GM18861 (cell line): ENCODE results near the gene PUS1.
"Not testable (repeated sequence)": the region's sequence is repeated elsewhere in the genome, so short reads cannot be mapped to it uniquely, and the experiment has no call there.

Source experiments
- ATAC-seq: cut with Tn5 transposase; IDR thresholded peaks from one replicate; pipeline ENCODE4 v1.9.1; 2021; ENCODE audit not compliant: unreplicated experiment

PUS1 gene

DNA sequence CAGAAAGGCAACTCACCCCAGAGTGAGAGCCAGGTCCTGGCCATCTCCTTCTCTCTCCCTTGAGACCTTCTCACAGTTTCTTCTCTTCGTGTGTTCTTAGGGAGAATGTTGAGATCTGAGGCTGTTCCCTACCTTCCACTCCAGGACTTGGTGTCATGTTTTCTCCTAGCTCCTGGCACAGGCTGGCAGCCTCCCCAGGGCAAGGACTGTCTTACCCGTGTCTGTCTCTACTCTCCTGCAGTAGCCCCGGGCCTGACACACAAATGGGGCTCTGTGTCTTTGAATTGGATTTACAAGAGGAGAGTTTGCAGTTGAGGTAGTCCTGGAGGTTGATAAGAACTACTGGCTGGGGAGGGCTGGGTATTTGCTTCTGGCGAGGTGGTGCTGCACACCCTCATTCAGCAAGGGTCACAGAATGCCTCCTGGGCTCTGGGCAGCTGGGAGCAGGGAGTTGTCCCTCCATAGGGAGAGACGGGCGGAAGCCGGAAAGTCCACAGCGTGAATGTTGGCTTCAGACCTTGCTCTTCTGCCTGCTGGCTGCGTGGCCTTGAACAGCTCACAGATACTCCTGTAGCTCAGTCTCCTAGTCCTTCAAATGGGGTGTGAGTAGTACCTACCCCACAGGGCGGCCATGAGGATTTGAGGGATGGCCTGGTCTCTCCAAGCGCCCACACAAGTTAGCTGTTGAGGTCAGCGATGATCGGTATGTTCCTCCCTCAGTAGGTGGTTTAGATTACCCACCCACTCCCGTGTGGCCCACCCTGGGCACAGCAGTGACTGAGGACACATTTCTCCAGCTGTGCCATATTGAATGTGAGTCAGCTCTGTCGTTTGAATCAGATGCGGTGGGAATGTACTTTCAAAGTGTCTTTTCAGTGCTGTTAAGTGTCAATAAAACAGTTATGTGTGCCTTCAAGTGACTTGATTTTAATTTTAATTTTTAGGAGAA lies 30.8 kb downstream of the PUS1 start:
- ATAC-seq: no peak

DNA sequence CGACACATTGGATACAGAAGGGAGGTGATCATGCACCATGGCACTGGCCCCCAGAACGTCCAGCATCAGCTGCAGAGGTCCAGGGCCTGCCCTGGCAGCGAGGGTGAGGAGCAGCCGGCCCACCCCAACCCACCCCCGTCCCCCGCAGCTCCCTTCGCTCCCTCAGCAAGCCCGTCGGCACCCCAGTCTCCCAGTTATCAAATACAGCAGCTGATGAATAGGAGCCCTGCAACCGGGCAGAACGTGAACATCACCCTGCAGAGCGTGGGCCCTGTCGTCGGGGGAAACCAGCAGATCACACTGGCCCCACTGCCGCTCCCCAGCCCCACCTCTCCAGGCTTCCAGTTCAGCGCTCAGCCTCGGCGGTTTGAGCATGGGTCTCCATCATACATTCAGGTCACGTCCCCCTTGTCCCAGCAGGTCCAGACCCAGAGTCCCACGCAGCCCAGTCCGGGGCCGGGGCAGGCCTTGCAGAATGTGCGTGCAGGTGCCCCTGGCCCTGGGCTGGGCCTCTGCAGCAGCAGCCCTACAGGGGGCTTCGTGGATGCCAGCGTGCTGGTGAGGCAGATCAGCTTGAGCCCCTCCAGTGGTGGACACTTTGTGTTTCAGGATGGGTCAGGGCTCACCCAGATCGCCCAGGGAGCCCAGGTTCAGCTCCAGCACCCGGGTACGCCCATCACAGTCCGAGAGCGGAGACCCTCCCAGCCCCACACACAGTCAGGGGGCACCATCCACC lies 31.7 kb downstream of the PUS1 start:
- ATAC-seq: not testable (repeated sequence)

DNA sequence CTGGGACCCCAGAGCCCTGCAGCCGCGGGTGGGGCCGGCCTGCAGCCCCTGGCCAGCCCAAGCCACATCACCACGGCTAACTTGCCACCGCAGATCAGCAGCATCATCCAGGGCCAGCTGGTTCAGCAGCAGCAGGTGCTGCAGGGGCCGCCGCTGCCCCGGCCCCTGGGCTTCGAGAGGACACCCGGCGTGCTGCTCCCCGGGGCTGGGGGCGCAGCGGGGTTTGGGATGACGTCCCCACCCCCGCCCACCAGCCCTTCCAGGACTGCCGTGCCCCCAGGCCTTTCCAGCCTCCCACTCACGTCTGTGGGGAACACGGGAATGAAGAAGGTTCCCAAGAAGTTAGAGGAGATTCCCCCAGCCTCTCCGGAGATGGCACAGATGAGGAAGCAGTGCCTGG lies 32.3 kb downstream of the PUS1 start:
- ATAC-seq: not testable (repeated sequence)

DNA sequence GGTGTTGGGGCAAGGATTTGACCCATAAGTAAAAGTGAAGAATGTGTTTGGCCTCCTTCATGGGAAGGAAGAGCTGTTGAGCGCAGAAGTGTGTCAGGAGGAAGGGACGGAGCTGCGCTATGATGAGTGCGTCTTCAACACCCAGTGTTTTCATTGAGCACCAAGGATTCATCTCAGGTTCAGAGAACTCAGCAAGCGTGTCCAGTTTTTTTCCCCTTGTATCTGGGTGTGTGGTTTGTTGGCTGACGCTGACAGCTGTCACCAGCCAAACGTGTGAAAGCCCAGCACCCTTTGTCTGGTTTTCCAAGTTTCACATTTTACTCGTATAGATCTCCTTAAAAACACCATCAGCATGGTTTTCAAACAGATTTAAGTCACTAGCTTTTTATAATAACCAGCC lies 33.0 kb downstream of the PUS1 start:
- ATAC-seq: no peak

DNA sequence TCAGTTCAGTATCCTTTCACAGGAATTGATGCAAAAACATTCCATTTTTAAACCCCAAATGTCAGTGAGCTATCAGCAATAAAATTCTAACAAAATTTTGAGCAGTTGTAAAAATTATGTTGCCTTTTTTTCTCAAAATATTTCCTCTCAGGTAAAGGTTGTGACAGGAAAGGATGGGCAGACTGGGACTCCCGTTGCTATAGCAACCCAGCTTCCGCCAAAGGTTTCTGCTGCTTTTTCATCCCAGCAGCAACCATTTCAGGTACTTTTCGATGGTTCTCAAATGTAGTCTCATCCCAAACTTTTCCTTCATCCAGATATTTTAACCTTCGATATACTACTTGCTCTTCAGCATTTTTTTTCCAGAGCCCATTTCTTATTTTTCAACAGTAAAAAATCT lies 34.3 kb downstream of the PUS1 start:
- ATAC-seq: no peak

DNA sequence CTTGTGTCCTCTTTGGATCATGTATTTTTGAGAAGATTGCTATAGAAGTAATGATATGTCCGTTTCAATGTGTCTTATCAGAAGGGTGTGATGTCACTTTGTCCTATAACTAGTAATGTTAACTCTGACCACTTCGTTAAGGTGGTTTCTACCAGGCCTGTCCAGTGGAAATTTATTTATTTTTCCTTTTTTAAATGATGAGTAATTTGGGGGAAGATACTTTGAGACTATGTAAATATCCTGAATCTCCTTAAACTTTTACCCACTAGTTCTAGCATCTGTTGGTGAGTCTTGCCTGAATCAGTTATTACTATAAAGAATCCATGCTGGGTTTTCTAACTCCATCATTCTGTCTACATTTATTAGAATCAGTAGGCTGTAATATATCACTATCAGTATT lies 36.0 kb downstream of the PUS1 start:
- no peak for ATAC-seq

DNA sequence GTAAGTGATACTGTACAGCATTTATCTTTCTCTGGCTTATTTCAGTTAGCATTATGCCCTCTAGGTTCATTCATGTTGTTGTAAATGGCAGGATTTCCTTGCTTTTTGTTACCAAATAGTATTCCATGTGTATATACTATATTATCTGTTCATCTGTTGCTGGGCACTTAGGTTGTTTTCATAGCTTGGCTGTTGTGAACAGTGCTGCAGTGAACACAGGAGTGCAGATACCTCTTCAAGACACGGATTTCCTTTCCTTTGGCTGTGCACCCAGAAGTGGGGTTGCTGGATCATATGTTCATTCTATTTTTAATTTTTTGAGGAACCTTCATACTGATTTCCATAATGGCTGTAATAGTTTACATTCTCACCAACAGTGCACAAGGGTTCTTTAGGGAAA lies 42.1 kb downstream of the PUS1 start:
- no peak for ATAC-seq

DNA sequence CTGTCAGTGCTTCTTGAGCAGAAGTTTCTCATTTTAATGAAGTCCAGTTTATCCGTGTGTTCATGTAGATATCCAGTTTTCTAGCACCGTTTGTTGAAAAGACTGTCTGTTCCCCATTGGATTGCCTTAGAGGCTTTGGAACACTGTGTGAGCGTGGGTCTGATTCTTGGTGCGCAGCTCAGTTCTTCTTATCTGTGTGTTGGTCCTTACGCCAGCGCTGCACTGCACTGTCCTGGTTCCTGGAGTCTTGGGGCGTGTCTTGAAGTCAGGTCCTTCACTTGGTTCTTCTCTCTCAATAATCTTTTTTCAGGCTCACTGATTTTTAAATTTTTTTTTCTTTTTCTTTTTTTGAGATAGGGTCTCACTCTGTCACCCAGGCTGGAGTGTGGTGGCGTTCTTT lies 46.2 kb downstream of the PUS1 start:
- no peak for ATAC-seq

DNA sequence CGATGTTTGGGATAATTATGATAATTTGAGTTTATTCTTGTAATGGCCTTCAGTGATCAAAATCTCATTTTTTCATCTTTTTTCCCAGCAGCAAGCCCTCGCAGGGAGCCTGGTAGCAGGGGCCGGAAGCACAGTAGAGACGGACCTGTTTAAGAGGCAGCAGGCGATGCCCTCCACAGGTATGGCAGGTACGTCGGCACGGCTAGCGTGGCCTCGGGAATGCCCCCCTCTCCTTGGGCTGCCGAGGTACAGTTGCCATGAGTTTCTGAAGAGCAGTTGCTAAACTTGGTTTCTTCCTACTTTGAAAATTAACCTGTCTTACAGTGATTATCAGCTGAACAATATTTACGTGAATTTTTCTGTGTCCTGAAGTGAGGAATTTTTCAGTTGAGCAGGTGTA lies 50.5 kb downstream of the PUS1 start:
- no peak for ATAC-seq

DNA sequence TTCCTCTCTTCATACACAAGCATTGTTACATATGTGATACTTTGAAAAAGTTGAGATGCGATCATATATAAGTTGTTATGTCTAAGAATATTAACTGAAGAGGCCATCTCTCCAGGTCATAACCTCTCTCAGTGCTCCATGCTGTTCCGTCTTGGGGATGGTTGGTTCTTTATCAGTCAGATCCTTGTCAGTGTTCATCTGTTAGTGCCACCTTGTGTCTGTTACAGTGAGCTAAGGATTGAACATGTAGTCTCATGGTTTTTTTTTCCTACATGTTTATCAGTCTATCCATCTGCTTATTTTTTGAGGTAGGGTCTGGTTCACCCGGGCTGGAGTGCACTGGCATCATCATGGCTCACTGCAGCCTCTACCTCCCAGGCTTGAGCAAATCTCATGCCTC lies 51.2 kb downstream of the PUS1 start:
- no peak for ATAC-seq

DNA sequence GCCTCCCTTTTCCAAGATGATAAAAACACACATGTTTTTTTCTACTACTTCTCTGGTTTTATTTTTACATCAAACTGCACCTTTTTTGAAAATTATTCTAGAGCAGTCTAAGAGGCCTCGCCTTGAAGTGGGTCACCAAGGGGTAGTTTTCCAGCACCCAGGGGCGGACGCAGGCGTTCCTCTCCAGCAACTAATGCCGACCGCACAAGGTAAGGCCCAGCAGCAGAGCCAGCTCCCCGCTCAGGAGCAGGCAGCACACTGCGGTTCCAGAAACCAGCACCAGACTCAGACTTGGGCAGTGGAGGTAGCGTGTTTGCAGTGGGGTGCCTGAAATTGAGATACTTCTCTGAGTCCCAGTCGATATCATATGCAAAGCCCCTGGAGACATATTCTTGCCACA lies 52.3 kb downstream of the PUS1 start:
- no peak for ATAC-seq

DNA sequence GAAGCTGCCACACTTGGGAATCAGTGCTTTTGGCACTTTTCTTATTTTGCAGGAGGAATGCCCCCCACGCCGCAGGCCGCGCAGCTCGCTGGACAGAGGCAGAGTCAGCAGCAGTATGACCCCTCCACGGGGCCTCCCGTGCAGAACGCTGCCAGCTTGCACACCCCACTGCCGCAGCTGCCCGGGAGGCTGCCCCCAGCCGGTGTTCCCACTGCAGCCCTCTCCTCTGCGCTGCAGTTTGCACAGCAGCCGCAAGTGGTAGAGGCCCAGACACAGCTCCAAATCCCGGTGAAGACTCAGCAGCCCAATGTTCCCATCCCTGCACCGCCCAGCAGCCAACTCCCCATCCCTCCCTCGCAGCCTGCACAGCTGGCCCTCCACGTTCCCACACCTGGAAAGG lies 53.0 kb downstream of the PUS1 start:
- no peak for ATAC-seq

DNA sequence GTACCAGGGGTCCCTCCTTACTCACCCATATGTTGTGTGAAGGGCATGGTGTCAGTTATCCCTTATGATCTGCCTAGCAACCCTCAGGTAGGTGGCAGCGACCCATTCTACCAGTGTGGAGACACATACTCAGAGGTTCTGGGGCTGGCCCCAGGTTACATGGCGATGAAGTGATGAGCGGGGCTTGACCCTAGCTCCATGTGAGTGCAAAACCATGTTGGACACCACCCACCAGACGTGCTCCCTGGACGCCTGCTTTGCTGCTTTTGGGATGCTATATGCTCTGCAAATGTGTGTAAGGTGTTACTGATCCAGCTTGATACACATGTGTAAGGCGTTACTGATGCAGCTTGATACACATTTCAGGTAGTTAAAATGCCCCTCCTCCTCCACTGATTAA lies 54.0 kb downstream of the PUS1 start:
- no peak for ATAC-seq

DNA sequence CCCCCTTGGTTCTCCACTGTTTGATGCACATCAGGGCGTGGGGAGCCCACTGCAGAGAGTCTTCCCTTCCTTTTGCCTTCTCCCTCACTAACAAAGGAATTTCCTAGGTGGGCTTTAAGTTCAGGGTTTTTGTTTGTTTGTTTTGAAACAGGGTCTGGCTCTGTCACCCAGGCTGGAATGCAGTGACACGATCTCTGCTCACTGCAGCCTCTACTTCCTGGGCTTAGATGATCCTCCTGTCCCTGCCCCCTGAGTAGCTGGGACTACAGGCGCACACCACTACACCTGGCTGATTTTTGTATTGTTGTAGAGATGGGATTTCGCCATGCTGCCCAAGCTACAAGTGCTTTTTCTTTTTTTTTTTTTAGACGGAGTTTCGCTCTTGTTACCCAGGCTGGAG lies 54.5 kb downstream of the PUS1 start:
- ATAC-seq: no peak

DNA sequence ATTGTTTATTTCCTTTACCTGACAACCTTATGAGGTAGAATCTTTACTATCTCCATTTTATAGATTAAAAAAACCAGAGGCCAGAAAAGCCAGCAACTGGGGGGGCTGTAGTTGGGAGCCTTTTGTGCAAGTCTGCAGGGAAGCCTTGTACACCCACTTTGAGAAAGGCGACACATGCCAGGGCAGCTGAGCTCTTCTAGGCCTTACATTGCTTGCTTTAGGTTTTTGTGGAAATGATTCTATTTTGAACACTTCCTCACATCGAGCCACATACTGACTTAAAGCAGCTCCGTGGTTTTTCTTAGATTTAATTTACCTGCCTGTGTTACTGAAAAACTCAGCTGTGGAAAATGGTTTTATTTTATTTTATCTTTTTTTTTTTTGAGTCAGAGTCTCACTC lies 55.3 kb downstream of the PUS1 start:
- no peak for ATAC-seq

DNA sequence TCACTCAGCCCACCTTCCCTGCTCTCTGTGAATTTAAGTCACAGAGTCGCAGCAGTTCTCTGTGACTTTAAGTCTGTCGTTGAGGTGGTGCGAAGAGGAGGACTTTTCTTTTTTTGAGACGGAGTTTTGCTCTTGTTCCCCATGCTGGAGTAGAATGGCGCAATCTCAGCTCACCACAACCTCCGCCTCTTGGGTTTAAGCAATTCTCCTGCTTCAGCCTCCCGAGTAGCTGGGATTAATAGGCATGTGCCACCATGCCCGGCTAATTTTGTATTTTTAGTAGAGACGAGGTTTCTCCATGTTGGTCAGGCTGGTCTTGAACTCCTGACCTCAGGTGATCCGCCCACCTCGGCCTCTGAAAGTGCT lies 56.4 kb downstream of the PUS1 start:
- not testable (repeated sequence) for ATAC-seq

DNA sequence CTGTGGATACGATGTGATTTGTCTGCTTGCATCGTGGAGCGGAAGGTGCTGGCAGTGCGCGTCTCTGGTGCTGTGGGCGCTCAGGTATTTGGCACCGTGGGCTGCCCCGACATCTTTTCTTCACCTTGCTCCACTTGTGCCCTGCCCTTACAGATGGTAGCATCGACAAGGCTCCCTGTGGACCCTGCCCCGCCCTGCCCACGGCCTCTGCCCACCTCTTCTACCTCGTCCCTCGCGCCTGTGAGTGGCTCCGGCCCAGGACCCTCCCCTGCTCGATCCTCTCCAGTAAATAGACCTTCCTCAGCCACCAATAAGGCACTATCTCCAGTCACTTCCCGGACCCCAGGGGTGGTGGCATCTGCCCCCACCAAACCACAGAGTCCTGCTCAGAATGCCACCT lies 57.3 kb downstream of the PUS1 start:
- ATAC-seq: no peak

DNA sequence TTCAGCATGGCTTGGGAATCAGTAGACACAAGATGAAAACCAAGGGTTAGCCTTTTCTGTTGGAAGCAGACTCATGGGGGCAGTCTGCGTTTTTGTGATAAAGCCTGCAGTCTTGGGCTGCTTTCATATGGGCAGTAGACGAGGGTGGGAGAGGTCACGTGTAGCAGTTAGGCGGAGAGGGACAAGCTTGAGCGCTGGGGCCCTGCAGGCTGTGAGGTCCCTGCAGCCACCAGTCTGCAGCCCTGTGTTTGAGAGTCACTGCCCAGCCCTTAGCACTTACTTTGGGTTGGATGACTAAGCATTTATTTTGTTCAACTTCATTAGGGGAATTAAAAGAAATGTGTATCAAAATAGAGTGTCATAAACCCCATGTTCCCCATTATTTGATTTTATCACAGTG lies 57.8 kb downstream of the PUS1 start:
- no peak for ATAC-seq

DNA sequence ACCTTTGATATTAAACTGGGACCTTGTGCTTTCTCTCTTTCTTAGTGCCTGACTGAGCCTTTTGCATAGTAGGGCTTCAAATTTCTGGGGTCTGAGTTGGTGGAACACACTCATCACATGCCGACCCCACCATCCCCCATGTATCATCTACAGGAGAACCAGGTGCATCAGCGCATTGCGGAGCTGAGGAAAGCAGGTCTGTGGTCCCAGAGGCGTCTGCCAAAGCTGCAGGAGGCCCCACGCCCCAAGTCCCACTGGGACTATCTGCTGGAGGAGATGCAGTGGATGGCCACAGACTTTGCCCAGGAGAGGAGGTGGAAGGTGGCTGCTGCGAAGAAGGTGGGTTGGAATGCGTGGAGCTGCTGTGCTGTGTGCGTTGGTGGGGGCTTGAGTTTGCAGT lies 58.5 kb downstream of the PUS1 start:
- no peak for ATAC-seq

DNA sequence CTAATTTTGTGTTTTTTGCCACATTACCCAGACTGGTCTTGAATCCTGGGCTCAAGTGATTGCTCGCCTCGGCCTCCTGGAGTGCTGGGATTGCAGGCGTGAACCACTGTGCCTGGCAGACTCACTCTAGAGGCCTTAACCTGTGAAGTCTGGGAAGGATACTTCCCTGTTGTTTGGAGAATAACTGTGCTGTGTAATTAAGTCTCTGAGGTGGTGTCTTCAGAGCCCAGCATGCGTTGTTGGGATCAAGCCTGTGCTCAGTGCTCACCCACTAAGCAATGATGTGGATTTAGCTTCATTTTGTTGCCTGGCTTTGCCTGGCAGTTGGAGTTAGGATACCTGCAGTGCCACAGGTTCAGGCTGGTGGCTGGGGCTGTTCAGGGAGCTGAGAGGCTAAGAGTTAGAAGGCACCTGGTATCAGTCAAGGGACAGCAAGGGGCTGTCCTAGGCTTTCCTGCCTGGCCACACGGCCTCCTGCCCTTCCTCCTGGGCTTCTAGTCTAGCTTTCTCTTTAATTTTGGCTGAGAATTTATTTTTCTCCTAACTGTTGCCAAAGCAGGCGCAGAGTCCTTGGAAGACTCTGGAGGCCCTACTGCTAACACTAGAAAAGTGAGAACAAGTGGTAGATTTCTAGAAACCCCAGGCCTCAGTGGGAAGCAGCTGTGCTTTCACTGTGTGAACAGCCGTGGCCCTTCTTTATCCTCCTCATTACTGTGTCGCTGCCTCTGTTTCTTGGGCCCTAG lies 59.1 kb downstream of the PUS1 start:
- no peak for ATAC-seq

DNA sequence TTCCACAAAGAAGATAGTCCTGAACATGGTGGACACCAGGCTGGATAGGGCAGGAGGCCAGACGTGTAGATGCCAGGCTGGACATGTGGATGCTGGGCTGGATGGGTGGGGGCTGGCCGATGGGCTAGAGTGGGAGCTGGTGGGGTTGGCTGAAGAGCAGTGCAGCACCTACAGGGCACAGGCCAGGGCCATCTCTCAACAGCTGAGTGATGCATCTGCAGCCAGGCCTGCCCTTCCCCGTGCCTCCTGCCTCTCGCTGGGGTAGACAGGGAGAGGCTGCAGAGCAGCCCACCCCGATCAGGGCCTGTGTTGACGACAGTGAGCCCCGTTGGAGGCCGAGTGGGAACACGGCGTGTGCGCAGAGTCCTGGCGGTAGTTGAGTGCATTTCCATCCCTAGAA lies 59.9 kb downstream of the PUS1 start:
- ATAC-seq: no peak
